Uterus (tissue), 2 donors: Measurements from ENCODE around the gene COX6A2.

Source experiments
- POLR2A ChIP-seq, 2 donors: fragments of 450-650 bp; IDR thresholded peaks; one replicate each; pipeline ENCODE4 v1.6.1; 2016; ENCODE audit warnings: antibody characterized with exemption in 2 of 2, mild to moderate bottlenecking in 1 of 2, moderate library complexity in 1 of 2
- TF ChIP-seq, protein P1 (sequence below), 4 experiments: fragments of 200-600 bp in 2 of 4; fragments of 450-650 bp in 2 of 4; sonication (generic) in 2 of 4; IDR thresholded peaks; one replicate each; pipeline ENCODE4 v1.5.1; 2016 to 2019; ENCODE audit warnings: antibody characterized with exemption in 4 of 4, mild to moderate bottlenecking in 2 of 4, moderate library complexity in 1 of 4

DNA sequence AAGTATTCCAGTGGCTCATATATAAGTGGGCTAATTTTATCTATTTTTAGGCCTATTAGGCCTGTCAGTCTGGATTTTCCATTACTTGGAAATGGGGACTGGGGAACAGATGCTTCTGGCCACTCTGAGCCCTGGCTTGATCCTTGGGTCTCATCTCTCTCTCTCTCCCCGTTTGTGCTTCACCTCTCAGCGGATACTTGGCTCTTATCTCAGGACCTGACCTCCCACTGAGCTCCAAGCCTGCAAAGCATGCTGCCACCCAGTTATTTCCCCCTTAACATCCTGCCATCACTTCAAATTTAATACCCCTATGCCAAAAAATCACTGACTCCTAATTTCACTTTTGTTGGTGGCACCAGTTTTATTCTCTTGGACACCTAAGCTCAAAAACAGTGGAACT, 10.3 kb upstream of the COX6A2 start:
- TF ChIP-seq, protein P1, sequence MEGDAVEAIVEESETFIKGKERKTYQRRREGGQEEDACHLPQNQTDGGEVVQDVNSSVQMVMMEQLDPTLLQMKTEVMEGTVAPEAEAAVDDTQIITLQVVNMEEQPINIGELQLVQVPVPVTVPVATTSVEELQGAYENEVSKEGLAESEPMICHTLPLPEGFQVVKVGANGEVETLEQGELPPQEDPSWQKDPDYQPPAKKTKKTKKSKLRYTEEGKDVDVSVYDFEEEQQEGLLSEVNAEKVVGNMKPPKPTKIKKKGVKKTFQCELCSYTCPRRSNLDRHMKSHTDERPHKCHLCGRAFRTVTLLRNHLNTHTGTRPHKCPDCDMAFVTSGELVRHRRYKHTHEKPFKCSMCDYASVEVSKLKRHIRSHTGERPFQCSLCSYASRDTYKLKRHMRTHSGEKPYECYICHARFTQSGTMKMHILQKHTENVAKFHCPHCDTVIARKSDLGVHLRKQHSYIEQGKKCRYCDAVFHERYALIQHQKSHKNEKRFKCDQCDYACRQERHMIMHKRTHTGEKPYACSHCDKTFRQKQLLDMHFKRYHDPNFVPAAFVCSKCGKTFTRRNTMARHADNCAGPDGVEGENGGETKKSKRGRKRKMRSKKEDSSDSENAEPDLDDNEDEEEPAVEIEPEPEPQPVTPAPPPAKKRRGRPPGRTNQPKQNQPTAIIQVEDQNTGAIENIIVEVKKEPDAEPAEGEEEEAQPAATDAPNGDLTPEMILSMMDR (IDR thresholded peaks at IDR 0.05), result no peak
- TF ChIP-seq POLR2A (IDR thresholded peaks at IDR 0.05), result no peak
